Heart left ventricle (tissue), 13 donors: ENCODE measurements around the gene ETV6.

ENCODE experiments used
- CTCF ChIP-seq, 12 donors: fragments of 200-600 bp; sonication (generic) in 4 of 12; IDR thresholded peaks; one replicate each; pipeline versions ENCODE4 v1.5.0 to v1.8.0; 2018 to 2022; ENCODE audit warnings: antibody characterized with exemption in 12 of 12, mild to moderate bottlenecking in 5 of 12
- POLR2A ChIP-seq, 2 donors: fragments of 450-650 bp; IDR thresholded peaks; one replicate each; pipeline ENCODE4 v1.6.1; 2017; ENCODE audit warnings: antibody characterized with exemption in 2 of 2, mild to moderate bottlenecking in 2 of 2, moderate library complexity in 2 of 2
- donor health status: ischemic (EF 13 %, LVEDD 7.1; RV severe dilation, severe dysfunction).
- donor health status: DM: no; HTN: yes; CAD: no.
- donor health status: DM: no; HTN: no; CAD: no.
- donor health status: ischemic (EF 25% LVEDD 6.9; RV normal size, moderate dysfunction).
- donor health status: ischemic (EF 25% LVEDD 5.7; RV mildly dilated, moderate dysfunction).
- donor health status: ischemic (EF 35%, LVEDD 5.7; RV mildly dilated, moderate dysfunction).
- donor health status: nonischemic (EF 11% LVEDD 7.7; RV severe dilation, severe dysfunction).
- donor health status: DM: yes; HTN: yes; CAD: no.
- donor health status: PGD.
- donor health status: ischemic (EF 29% LVEDD 5.4; RV normal size, mild dysfunction).
- donor health status: nonischemic (EF 23%, LVEDD 6.1; RV moderate dilation, normal function).

DNA sequence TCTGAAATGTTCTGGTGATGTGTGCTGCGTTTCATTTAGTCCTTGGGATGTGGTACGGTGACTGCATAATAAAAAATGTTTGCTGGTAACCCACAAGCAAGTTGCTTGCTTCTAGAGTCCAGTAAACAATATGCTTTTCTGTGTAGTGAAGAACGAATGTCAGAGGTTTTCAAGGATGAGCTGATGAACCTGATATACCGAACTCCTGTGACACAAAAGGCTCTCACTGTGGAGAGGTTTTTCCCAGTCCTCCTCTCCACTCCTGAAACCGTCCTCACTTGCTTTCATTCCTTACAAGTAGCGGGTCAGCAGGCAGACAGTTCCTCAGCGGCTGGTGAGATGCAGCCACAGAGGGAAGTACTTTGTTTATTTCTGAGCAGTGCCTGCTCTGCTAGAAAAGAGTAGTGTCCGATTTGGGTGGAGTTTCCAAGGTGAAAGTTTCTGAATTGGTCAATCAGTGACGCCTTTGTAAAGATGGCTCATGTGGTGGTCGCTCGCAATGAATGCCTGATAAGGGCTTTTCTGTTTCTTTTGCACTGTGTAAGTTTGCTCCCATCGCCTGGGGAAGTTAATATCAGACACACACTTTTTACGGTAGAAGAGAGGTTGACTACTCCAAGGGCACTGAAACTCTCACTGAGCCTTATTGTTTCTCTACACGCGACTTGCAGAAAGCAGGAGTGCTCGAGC is 3.0 kb downstream of the ETV6 start:
- TF ChIP-seq CTCF (IDR thresholded peaks at IDR 0.05) = no peak
- TF ChIP-seq POLR2A (IDR thresholded peaks at IDR 0.05) = no peak
